Esophagus muscularis mucosa (tissue), 3 donors: ENCODE results near the gene LTBP4.

ENCODE experiments used
- POLR2A ChIP-seq: fragments of 450-650 bp; IDR thresholded peaks from one replicate; pipeline ENCODE4 v1.6.1; 2017; ENCODE audit warnings: antibody characterized with exemption, moderate library complexity, mild to moderate bottlenecking, low read depth
- POLR2AphosphoS5 ChIP-seq, 2 donors: sonication (generic); formaldehyde crosslinking; IDR thresholded peaks; one replicate each; pipeline ENCODE4 v1.6.1; 2017; ENCODE audit warnings: antibody characterized with exemption in 2 of 2
- TF ChIP-seq, protein P1 (sequence below), 3 experiments: fragments of 200-600 bp in 2 of 3; fragments of 450-650 bp in 1 of 3; sonication (generic) in 2 of 3; IDR thresholded peaks; one replicate each; pipeline ENCODE4 v1.5.1; 2017 to 2019; ENCODE audit warnings: antibody characterized with exemption in 3 of 3, mild to moderate bottlenecking in 2 of 3, moderate library complexity in 1 of 3

DNA sequence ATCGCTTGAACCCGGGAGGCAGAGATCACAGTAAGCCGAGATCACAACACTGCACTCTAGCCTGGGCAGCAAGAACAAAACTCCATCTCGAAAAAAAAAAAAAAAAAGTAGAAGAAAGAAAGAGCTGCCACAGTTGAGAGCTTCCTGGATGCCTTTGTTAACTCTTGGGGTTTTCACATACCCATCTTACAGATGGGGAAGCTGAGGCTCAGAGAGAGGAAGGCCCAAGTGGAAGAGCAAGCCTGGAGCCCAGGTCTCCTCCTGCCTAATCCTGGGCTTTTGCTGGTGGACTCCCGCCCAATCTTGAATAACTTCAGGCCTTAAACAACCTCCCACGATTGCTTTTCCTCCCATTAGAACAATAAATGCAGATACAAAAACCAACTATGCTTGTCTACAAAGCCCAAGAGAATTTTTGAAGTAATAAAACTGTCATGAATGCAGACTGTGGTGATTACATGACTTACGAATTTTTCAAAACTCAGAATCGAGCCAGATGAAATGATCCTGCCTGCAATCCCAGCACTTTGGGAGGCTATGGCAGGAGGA lies 41.7 kb downstream of the LTBP4 start:
- TF ChIP-seq, protein P1, sequence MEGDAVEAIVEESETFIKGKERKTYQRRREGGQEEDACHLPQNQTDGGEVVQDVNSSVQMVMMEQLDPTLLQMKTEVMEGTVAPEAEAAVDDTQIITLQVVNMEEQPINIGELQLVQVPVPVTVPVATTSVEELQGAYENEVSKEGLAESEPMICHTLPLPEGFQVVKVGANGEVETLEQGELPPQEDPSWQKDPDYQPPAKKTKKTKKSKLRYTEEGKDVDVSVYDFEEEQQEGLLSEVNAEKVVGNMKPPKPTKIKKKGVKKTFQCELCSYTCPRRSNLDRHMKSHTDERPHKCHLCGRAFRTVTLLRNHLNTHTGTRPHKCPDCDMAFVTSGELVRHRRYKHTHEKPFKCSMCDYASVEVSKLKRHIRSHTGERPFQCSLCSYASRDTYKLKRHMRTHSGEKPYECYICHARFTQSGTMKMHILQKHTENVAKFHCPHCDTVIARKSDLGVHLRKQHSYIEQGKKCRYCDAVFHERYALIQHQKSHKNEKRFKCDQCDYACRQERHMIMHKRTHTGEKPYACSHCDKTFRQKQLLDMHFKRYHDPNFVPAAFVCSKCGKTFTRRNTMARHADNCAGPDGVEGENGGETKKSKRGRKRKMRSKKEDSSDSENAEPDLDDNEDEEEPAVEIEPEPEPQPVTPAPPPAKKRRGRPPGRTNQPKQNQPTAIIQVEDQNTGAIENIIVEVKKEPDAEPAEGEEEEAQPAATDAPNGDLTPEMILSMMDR (IDR thresholded peaks at IDR 0.05): no peak
- no peak for TF ChIP-seq POLR2AphosphoS5 (IDR thresholded peaks at IDR 0.05)
- no peak for TF ChIP-seq POLR2A
